ENCODE results near the gene RCBTB1.
A peak's percentile ranks its signal among the peaks of the same experiment; 100 is the strongest.

RCBTB1 gene

GRCh38 chr13:49495783-49496762 is 89.3 kb downstream of the RCBTB1 start, which contains the start of gene PHF11 (continued):
- 0 out of 2 replicates have a peak, but pooled peaks have one; percentile 23 for TF ChIP-seq PRDM10 (tag by site-specific recombination; IDR thresholded peaks at IDR 0.05)
- TF ChIP-seq ZBTB17 (tag by site-specific recombination; IDR thresholded peaks at IDR 0.05) = 0 out of 2 replicates have a peak, but pooled peaks have one; percentile 25
- TF ChIP-seq ZNF335 (tag by site-specific recombination; conservative IDR thresholded peaks at IDR 0.05) = peak; percentile 57
- TF ChIP-seq ZNF341 (tag by site-specific recombination; IDR thresholded peaks at IDR 0.05; ENCODE audit: low read depth) = peak; percentile 18; the same call in 1 of the 2 replicates
- peak; percentile 27; the same call in 1 of the 2 replicates for TF ChIP-seq ZBTB44 (tag by site-specific recombination; IDR thresholded peaks at IDR 0.05)
- TF ChIP-seq TCF7L2 (IDR thresholded peaks at IDR 0.05; ENCODE audit: borderline replicate concordance, low read depth, low read length) = no peak

- Histone ChIP-seq H3K4me3 (ENCODE audit: low read depth, low read length) (no peak overlapping the region), H3K36me3 (ENCODE audit: control insufficient read depth in 2 of 2, insufficient read depth in 1 of 2, low read length in 2 of 2) (no peaks in the 10 kb centered on the region), H3K9me3 (ENCODE audit: control insufficient read depth, insufficient read depth, low read depth, low read length) (no peaks in the 10 kb centered on the region), H3K27ac (ENCODE audit: extremely low read depth, low read depth, low read length) (no peak overlapping the region), H3K4me1 (ENCODE audit: control insufficient read depth, insufficient read depth, low read length) (no peaks in the 10 kb centered on the region)
- CTCF ChIA-PET = interaction anchor here (0.7 kb wide), 2 partner anchors 192 to 196 kb away, joined by 3 to 4 read pairs; no protein-coding TSS in a partner anchor
- POLR2A ChIA-PET = no interaction called here
- no peak for TF ChIP-seq REPIN1 (tag by site-specific recombination; IDR thresholded peaks at IDR 0.05; ENCODE audit: low read depth)
- no peak for TF ChIP-seq ZNF148 (tag by site-specific recombination; IDR thresholded peaks at IDR 0.05; ENCODE audit: borderline replicate concordance)
- TF ChIP-seq ZNF341 (tag by site-specific recombination; IDR thresholded peaks at IDR 0.05; ENCODE audit: low read depth) = no peak
- no peak for TF ChIP-seq KLF9 (tag by site-specific recombination; IDR thresholded peaks at IDR 0.05; ENCODE audit: low read depth)
- no peak for TF ChIP-seq ZNF248 (tag by site-specific recombination; IDR thresholded peaks at IDR 0.05)
- TF ChIP-seq ZNF555 (tag by site-specific recombination; conservative IDR thresholded peaks at IDR 0.05) = no peak
- TF ChIP-seq ZNF146 (tag by site-specific recombination; IDR thresholded peaks at IDR 0.05) = no peak
- TF ChIP-seq AEBP2 (tag by site-specific recombination; IDR thresholded peaks at IDR 0.05; ENCODE audit: borderline replicate concordance) = no peak
- no peak for TF ChIP-seq ZNF121 (tag by site-specific recombination; IDR thresholded peaks at IDR 0.05)
- TF ChIP-seq ZNF16 (tag by site-specific recombination; IDR thresholded peaks at IDR 0.05; ENCODE audit: low read depth) = no peak
- TF ChIP-seq ZNF513 (tag by site-specific recombination; IDR thresholded peaks at IDR 0.05) = no peak
- no peak for TF ChIP-seq ZNF76 (tag by site-specific recombination; IDR thresholded peaks at IDR 0.05; ENCODE audit: borderline replicate concordance, low read depth)
- TF ChIP-seq ZNF677 (tag by site-specific recombination; IDR thresholded peaks at IDR 0.05) = no peak
- no peak for TF ChIP-seq ZNF560 (tag by site-specific recombination; IDR thresholded peaks at IDR 0.05; ENCODE audit: borderline replicate concordance)
- no peak for TF ChIP-seq ZNF23 (tag by site-specific recombination; IDR thresholded peaks at IDR 0.05; ENCODE audit: borderline replicate concordance)
- TF ChIP-seq ZNF701 (tag by site-specific recombination; IDR thresholded peaks at IDR 0.05) = no peak
Observed at GRCh38 chr13:49494645-49495044, 90.7 kb downstream of the RCBTB1 start.

Data from HEK293 (cell line).